Measurements from ENCODE around the gene YJEFN3. TPM values are rescaled to one million over a fixed set of nuclear protein-coding genes. Genes with fewer than 3 reads are reported as not detected.

YJEFN3 gene
- total RNA-seq, 1 donor from 2014 or later = 0.52 TPM

- H3K27me3 ChIP-seq (ENCODE audit: control insufficient read depth in 3 of 3, insufficient read depth in 3 of 3, low read length in 3 of 3) = peaks cover 52 to 78% (median 76%) of the 10 kb centered on the region in 3 donors
- no peaks in the 10 kb centered on the region for H3K9me3 ChIP-seq (ENCODE audit: control insufficient read depth in 3 of 3, low read length in 3 of 3)
- H3K4me1 ChIP-seq (ENCODE audit: control insufficient read depth in 3 of 3, insufficient read depth in 3 of 3, low read length in 3 of 3) = peaks cover 2 to 9% (median 6%) of the 10 kb centered on the region in 3 donors
- no peak overlapping the region for H3K27ac ChIP-seq (ENCODE audit: low read depth, low read length)
- no peak overlapping the region for H3K4me3 ChIP-seq (ENCODE audit: low read length in 3 of 3)
- H3K36me3 ChIP-seq (ENCODE audit: control insufficient read depth in 3 of 3, insufficient read depth in 3 of 3, low read length in 3 of 3) = no peaks in the 10 kb centered on the region
- no peak overlapping the region for H3K9ac ChIP-seq (ENCODE audit: low read depth in 1 of 3, low read length in 3 of 3)
These were observed 16.4 kb downstream of the YJEFN3 start for GRCh38 chr19:19544954-19545591.

- no peaks in the 10 kb centered on the region for H3K36me3 ChIP-seq (ENCODE audit: control insufficient read depth in 3 of 3, insufficient read depth in 3 of 3, low read length in 3 of 3)
- H3K4me3 ChIP-seq (ENCODE audit: low read length in 3 of 3) = no peak overlapping the region
- H3K4me1 ChIP-seq (ENCODE audit: control insufficient read depth in 3 of 3, insufficient read depth in 3 of 3, low read length in 3 of 3) = peaks cover 0 to 5% (median 4%) of the 10 kb centered on the region in 3 donors
- no peak overlapping the region for H3K27ac ChIP-seq (ENCODE audit: low read depth, low read length)
- no peak overlapping the region for H3K9ac ChIP-seq (ENCODE audit: low read depth in 1 of 3, low read length in 3 of 3)
- peaks cover 50 to 80% (median 75%) of the 10 kb centered on the region in 3 donors for H3K27me3 ChIP-seq (ENCODE audit: control insufficient read depth in 3 of 3, insufficient read depth in 3 of 3, low read length in 3 of 3)
- no peaks in the 10 kb centered on the region for H3K9me3 ChIP-seq (ENCODE audit: control insufficient read depth in 3 of 3, low read length in 3 of 3)
These were observed 17.0 kb downstream of the YJEFN3 start for GRCh38 chr19:19545707-19546106.

- Histone ChIP-seq H3K27me3 (ENCODE audit: control insufficient read depth in 3 of 3, insufficient read depth in 3 of 3, low read length in 3 of 3) (peaks cover 40 to 70% (median 66%) of the 10 kb centered on the region in 3 donors), H3K9ac (ENCODE audit: low read depth in 1 of 3, low read length in 3 of 3) (no peak overlapping the region), H3K4me3 (ENCODE audit: low read length in 3 of 3) (no peak overlapping the region), H3K36me3 (ENCODE audit: control insufficient read depth in 3 of 3, insufficient read depth in 3 of 3, low read length in 3 of 3) (no peaks in the 10 kb centered on the region), H3K9me3 (ENCODE audit: control insufficient read depth in 3 of 3, low read length in 3 of 3) (no peaks in the 10 kb centered on the region), H3K4me1 (ENCODE audit: control insufficient read depth in 3 of 3, insufficient read depth in 3 of 3, low read length in 3 of 3) (no peaks in the 10 kb centered on the region), H3K27ac (ENCODE audit: low read depth, low read length) (no peak overlapping the region)
These were observed 18.0 kb downstream of the YJEFN3 start for GRCh38 chr19:19546751-19547162.

- Histone ChIP-seq H3K9ac (ENCODE audit: low read depth in 1 of 3, low read length in 3 of 3) (no peak overlapping the region), H3K4me3 (ENCODE audit: low read length in 3 of 3) (no peak overlapping the region), H3K27ac (ENCODE audit: low read depth, low read length) (no peak overlapping the region), H3K36me3 (ENCODE audit: control insufficient read depth in 3 of 3, insufficient read depth in 3 of 3, low read length in 3 of 3) (no peaks in the 10 kb centered on the region), H3K9me3 (ENCODE audit: control insufficient read depth in 3 of 3, low read length in 3 of 3) (no peaks in the 10 kb centered on the region), H3K27me3 (ENCODE audit: control insufficient read depth in 3 of 3, insufficient read depth in 3 of 3, low read length in 3 of 3) (peaks cover 31 to 62% (median 56%) of the 10 kb centered on the region in 3 donors), H3K4me1 (ENCODE audit: control insufficient read depth in 3 of 3, insufficient read depth in 3 of 3, low read length in 3 of 3) (no peaks in the 10 kb centered on the region)
These were observed 19.1 kb downstream of the YJEFN3 start for GRCh38 chr19:19547674-19548336.

- Histone ChIP-seq H3K4me1 (ENCODE audit: control insufficient read depth in 3 of 3, insufficient read depth in 3 of 3, low read length in 3 of 3) (no peaks in the 10 kb centered on the region), H3K27me3 (ENCODE audit: control insufficient read depth in 3 of 3, insufficient read depth in 3 of 3, low read length in 3 of 3) (peaks cover 27 to 51% (median 42%) of the 10 kb centered on the region in 3 donors), H3K9ac (ENCODE audit: low read depth in 1 of 3, low read length in 3 of 3) (no peak overlapping the region), H3K27ac (ENCODE audit: low read depth, low read length) (no peak overlapping the region), H3K36me3 (ENCODE audit: control insufficient read depth in 3 of 3, insufficient read depth in 3 of 3, low read length in 3 of 3) (no peaks in the 10 kb centered on the region), H3K9me3 (ENCODE audit: control insufficient read depth in 3 of 3, low read length in 3 of 3) (no peaks in the 10 kb centered on the region), H3K4me3 (ENCODE audit: low read length in 3 of 3) (no peak overlapping the region)
These were observed 20.4 kb downstream of the YJEFN3 start for GRCh38 chr19:19548915-19549759.

GRCh38 chr19:19549804-19550464 lies 21.2 kb downstream of the YJEFN3 start:
- H3K27me3 ChIP-seq (ENCODE audit: control insufficient read depth in 3 of 3, insufficient read depth in 3 of 3, low read length in 3 of 3) = peaks cover 27 to 55% (median 39%) of the 10 kb centered on the region in 3 donors

GRCh38 chr19:19550485-19550929 lies 21.8 kb downstream of the YJEFN3 start:
- H3K36me3 ChIP-seq (ENCODE audit: control insufficient read depth in 3 of 3, insufficient read depth in 3 of 3, low read length in 3 of 3) = no peaks in the 10 kb centered on the region
- no peak overlapping the region for H3K27ac ChIP-seq (ENCODE audit: low read depth, low read length)
- H3K27me3 ChIP-seq (ENCODE audit: control insufficient read depth in 3 of 3, insufficient read depth in 3 of 3, low read length in 3 of 3) = peaks cover 27 to 52% (median 37%) of the 10 kb centered on the region in 3 donors
- no peak overlapping the region for H3K4me3 ChIP-seq (ENCODE audit: low read length in 3 of 3)
- H3K9me3 ChIP-seq (ENCODE audit: control insufficient read depth in 3 of 3, low read length in 3 of 3) = no peaks in the 10 kb centered on the region
- no peaks in the 10 kb centered on the region for H3K4me1 ChIP-seq (ENCODE audit: control insufficient read depth in 3 of 3, insufficient read depth in 3 of 3, low read length in 3 of 3)
- no peak overlapping the region for H3K9ac ChIP-seq (ENCODE audit: low read depth in 1 of 3, low read length in 3 of 3)

More at GRCh38 chr19:19549804-19550464, 21.2 kb downstream of the YJEFN3 start:
- no peaks in the 10 kb centered on the region for H3K4me1 ChIP-seq (ENCODE audit: control insufficient read depth in 3 of 3, insufficient read depth in 3 of 3, low read length in 3 of 3)
- no peak overlapping the region for H3K27ac ChIP-seq (ENCODE audit: low read depth, low read length)
- no peak overlapping the region for H3K9ac ChIP-seq (ENCODE audit: low read depth in 1 of 3, low read length in 3 of 3)
- H3K36me3 ChIP-seq (ENCODE audit: control insufficient read depth in 3 of 3, insufficient read depth in 3 of 3, low read length in 3 of 3) = no peaks in the 10 kb centered on the region
- no peak overlapping the region for H3K4me3 ChIP-seq (ENCODE audit: low read length in 3 of 3)
- no peaks in the 10 kb centered on the region for H3K9me3 ChIP-seq (ENCODE audit: control insufficient read depth in 3 of 3, low read length in 3 of 3)

GRCh38 chr19:19550972-19551852 lies 22.5 kb downstream of the YJEFN3 start:
- H3K27me3 ChIP-seq (ENCODE audit: control insufficient read depth in 3 of 3, insufficient read depth in 3 of 3, low read length in 3 of 3) = peaks cover 27 to 47% (median 33%) of the 10 kb centered on the region in 3 donors
- no peaks in the 10 kb centered on the region for H3K9me3 ChIP-seq (ENCODE audit: control insufficient read depth in 3 of 3, low read length in 3 of 3)
- H3K4me3 ChIP-seq (ENCODE audit: low read length in 3 of 3) = no peak overlapping the region
- H3K4me1 ChIP-seq (ENCODE audit: control insufficient read depth in 3 of 3, insufficient read depth in 3 of 3, low read length in 3 of 3) = no peaks in the 10 kb centered on the region
- H3K27ac ChIP-seq (ENCODE audit: low read depth, low read length) = no peak overlapping the region
- H3K36me3 ChIP-seq (ENCODE audit: control insufficient read depth in 3 of 3, insufficient read depth in 3 of 3, low read length in 3 of 3) = no peaks in the 10 kb centered on the region
- no peak overlapping the region for H3K9ac ChIP-seq (ENCODE audit: low read depth in 1 of 3, low read length in 3 of 3)

GRCh38 chr19:19551853-19552192 lies 23.1 kb downstream of the YJEFN3 start:
- Histone ChIP-seq H3K9ac (ENCODE audit: low read depth in 1 of 3, low read length in 3 of 3) (no peak overlapping the region), H3K27ac (ENCODE audit: low read depth, low read length) (no peak overlapping the region), H3K36me3 (ENCODE audit: control insufficient read depth in 3 of 3, insufficient read depth in 3 of 3, low read length in 3 of 3) (no peaks in the 10 kb centered on the region), H3K27me3 (ENCODE audit: control insufficient read depth in 3 of 3, insufficient read depth in 3 of 3, low read length in 3 of 3) (peaks cover 27 to 46% (median 28%) of the 10 kb centered on the region in 3 donors), H3K4me3 (ENCODE audit: low read length in 3 of 3) (no peak overlapping the region), H3K9me3 (ENCODE audit: control insufficient read depth in 3 of 3, low read length in 3 of 3) (no peaks in the 10 kb centered on the region), H3K4me1 (ENCODE audit: control insufficient read depth in 3 of 3, insufficient read depth in 3 of 3, low read length in 3 of 3) (no peaks in the 10 kb centered on the region)

All from skeletal muscle tissue (tissue), 4 donors.